Bronchial epithelial cell (primary cell): ENCODE measurements around the gene RIBC1. TPM values are rescaled to one million over a fixed set of nuclear protein-coding genes. Genes with fewer than 3 reads are reported as not detected.
A peak's percentile ranks its signal among the peaks of the same experiment; 100 is the strongest.

ENCODE experiments used
- DNase-seq: peaks from one replicate; pipeline ENCODE4 v3.0.0-alpha.2; 2010; ENCODE audit warnings: low read depth
- FAIRE-seq: peaks from 2 replicates; lab custom pipeline; 2011; peaks lifted over from hg19 to GRCh38; lab: Jason Lieb, UNC
- H3K27me3 ChIP-seq: 2 replicates; pipeline ENCODE4 v1.5.1; 2011; ENCODE audit warnings: low read length; ENCODE audit not compliant: control insufficient read depth, insufficient read depth
- H3K36me3 ChIP-seq: 2 replicates; pipeline ENCODE4 v1.5.1; 2011; ENCODE audit warnings: low read length; ENCODE audit not compliant: control insufficient read depth, insufficient read depth
- H3K4me3 ChIP-seq: 2 replicates; pipeline ENCODE4 v1.5.1; 2011; ENCODE audit warnings: mild to moderate bottlenecking, low read depth, low read length, control low read depth
- CTCF ChIP-seq: IDR thresholded peaks from 2 replicates; pipeline ENCODE4 v1.5.1; 2011; ENCODE audit warnings: mild to moderate bottlenecking, moderate library complexity, low read length, control low read depth, inconsistent platforms; ENCODE audit not compliant: insufficient read depth, severe bottlenecking
- total RNA-seq: library from RNA; depleted of rRNA; stranded (reverse); fragments of >200 nt; gene quantifications from 2 replicates; pipeline ENCODE4 v1.2.1, GENCODE V29; 2014

The RIBC1 gene
- total RNA-seq, 1 donor from 2014 or later = 0.26 TPM

GRCh38 chrX:53438174-53438831, 15.6 kb downstream of the RIBC1 start:
- DNase-seq (no peak), FAIRE-seq (no peak)
- TF ChIP-seq CTCF = no peak
- H3K36me3 ChIP-seq = no peaks in the 10 kb centered on the region
- H3K27me3 ChIP-seq = no peaks in the 10 kb centered on the region
- no peak overlapping the region for H3K4me3 ChIP-seq

GRCh38 chrX:53438832-53439230, 16.2 kb downstream of the RIBC1 start:
- no peak for TF ChIP-seq CTCF
- H3K36me3 ChIP-seq = no peaks in the 10 kb centered on the region
- FAIRE-seq = no peak
- H3K27me3 ChIP-seq = no peaks in the 10 kb centered on the region
- H3K4me3 ChIP-seq = no peak overlapping the region
- no peak for DNase-seq

DNA sequence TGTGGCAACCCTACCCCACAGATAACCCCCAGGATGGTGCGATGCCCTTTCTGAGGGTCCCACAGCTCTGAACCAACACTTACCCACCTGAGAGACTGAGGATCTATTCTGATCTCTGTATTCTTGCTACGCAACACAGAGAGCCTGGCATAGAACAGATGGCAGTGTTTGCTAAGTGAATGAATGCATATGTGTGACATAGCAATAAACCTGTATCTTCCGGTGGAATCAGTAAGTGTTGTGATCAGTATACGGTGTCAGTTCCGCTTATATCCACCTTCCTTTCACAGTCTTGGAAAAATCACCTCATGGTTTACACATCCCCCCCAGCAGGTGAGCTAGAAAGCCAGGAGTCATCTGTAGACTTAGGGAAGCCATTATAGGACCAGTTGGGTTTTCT, 17.4 kb downstream of the RIBC1 start:
- FAIRE-seq (no peak), DNase-seq (no peak)
- Histone ChIP-seq H3K36me3 (no peaks in the 10 kb centered on the region), H3K27me3 (no peaks in the 10 kb centered on the region), H3K4me3 (peak overlapping the region; percentile 38)
- TF ChIP-seq CTCF = no peak

DNA sequence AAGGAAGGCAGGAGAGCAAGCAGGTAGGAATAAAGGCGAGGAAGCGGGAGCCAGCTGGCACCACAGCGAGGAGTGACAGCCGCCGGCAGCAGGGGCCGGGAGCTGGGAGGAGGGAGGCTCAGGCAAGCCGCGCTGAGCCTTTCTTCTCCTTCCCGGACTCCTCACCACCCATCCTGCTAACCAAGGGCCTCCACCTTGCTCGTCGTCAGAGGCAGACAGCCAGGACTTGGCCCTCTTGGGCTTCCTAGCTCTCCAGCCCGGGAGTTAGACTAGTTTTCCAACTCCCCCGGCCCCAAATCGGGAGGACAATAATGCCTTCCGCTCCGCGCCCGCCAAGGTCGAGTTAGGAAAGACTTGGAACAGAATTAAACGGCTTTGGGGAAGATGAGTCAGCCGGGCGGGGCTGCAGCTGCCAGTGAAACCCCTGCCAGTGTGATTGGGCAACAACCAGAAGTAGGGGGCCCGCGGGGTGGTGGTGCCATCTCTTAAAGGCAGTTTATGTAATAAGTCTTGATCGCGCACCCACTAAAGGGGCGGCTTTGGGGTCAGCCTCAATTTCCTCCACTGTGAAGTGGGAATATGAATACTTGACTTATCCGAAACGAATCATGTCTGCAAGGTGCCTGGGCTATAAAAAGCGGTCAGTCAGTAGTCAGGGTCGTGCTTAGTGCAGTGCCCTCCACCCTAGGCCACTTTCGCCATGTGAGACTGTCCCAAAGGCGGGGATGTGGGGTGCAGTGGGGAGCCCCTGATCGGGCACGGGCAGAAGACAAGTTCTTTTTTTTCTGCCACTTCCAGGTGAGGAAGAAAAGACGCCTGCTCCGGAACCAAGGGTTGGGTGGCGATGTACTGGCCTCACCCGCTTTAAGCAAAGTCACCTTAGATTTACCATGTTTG, 18.2 kb downstream of the RIBC1 start:
- DNase-seq = peak; percentile 61
- TF ChIP-seq CTCF = no peak
- Histone ChIP-seq H3K27me3 (no peaks in the 10 kb centered on the region), H3K36me3 (no peaks in the 10 kb centered on the region), H3K4me3 (peak overlapping the region; percentile 38)
- FAIRE-seq = no peak

- peak; percentile 28 for FAIRE-seq
- DNase-seq = peak; percentile 69
- no peaks in the 10 kb centered on the region for H3K27me3 ChIP-seq
- peak overlapping the region; percentile 38 for H3K4me3 ChIP-seq
- H3K36me3 ChIP-seq = no peaks in the 10 kb centered on the region
- TF ChIP-seq CTCF = no peak
Observed at GRCh38 chrX:53441531-53442321, 19.1 kb downstream of the RIBC1 start.
